GM18498 (cell line): Measurements from ENCODE around the gene TMEM97.
A peak's percentile ranks its signal among the peaks of the same experiment; 100 is the strongest.
"Not testable (repeated sequence)": the region's sequence is repeated elsewhere in the genome, so short reads cannot be mapped to it uniquely, and the experiment has no call there.

ENCODE experiments used
- ATAC-seq: cut with Tn5 transposase; IDR thresholded peaks from one replicate; pipeline ENCODE4 v1.9.1; 2021; ENCODE audit warnings: mild to moderate bottlenecking, moderate library complexity; ENCODE audit not compliant: unreplicated experiment

TMEM97 gene

DNA sequence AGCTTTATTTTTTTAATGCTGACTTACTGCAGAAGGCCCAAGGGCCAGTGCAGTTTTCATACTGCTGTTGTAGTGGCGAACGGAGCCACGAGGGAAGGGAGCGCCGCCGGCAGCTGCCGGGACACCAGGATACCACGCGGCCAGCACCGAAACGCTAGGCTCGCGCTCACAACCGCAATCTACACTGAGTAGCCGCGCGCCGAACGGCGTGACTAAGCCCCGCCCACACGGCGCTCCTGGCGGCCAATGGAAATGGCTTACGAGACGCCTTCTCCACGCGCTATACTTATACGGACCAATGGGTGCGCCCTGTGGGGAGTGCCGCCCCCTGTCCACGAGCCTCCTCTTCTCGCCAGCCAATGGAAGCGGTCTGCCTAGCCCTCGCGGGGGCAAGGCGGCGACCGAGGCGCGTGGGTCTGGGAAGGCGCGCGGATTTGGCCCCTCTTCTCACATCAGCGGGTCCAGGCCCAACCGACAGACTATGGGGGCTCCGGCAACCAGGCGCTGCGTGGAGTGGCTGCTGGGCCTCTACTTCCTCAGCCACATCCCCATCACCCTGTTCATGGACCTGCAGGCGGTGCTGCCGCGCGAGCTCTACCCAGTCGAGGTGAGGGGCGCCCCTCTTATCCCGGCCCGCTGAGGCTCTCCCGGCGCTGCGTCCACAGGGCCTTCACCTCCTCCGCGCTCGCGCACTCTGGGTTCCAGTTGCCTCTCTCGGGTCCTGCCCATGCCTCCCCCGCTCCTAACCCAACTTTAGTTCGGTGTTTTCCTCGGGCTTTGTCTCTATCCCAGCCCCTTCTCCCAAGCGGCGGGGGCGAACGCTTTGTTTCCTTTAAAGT, at the start of gene TMEM97:
Gene TMEM97 (plus strand): TSS at position 442 of the 839 bp plus-strand sequence. CDS start 40 bp downstream, at position 482.
- ATAC-seq, result peak; percentile 96

DNA sequence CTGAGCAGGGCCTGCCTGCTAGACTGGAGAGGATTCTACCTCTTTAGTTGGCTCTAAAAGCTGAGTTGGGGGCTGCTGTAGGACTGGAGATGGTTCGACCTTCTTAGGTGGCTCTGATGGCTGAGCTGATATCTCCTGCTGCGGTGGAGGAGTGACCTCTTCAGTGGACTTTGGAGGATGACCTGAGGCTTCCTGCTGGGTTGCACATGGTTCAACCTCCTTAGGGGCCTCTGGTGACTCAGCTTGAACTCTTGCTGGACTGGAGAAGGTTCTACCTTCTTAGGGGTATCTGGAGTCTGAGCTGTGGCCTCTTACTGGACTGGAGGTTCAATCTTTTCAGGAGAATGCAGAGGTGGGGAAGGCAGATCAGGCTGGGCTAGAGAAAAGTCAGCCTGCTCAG, 48.9 kb upstream of the TMEM97 start:
- ATAC-seq, result no peak

DNA sequence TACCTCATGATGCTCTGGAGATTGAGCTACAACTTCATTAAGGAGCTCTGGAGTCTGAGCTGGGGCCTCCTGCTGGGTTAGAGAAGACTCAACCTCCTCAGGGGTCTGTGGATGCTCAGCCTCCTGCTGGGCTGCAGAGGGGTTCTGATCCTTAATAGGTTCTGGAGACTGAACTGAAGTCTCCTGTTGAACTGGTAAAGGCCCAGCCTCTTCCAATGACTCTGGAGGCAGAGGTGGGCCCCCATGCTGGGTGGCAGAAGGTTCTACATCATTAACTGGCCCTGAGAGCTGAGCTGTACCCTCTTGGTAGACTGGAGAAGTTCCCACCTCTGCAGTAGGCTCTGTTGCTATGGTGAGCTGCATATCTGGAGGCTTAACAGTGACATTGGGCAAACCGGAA, 48.1 kb upstream of the TMEM97 start:
- no peak for ATAC-seq

DNA sequence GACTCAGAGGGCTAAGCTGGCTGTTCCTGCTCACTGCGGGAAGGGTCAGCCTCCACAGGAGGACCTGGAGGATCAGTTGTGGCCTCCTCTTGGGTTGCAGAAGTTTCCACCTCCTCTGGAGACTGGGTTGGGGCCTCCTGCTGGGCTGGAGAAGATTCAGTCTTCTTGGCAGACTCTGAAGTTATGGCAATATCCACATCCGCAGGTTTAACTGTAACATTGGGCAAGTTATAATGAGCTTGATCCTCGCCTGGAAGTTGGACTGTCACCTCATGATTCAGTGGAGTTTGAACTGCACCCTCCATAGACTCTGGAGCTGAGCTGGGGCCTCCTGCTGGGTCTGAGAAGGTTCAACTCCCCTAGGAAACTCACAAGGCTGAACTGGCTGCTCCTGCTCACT, 47.6 kb upstream of the TMEM97 start:
- no peak for ATAC-seq

GRCh38 chr17:28272166-28272565, 46.8 kb upstream of the TMEM97 start:
- no peak for ATAC-seq

- ATAC-seq, result not testable (repeated sequence)
Measured at GRCh38 chr17:28273341-28273740, 45.7 kb upstream of the TMEM97 start.

- no peak for ATAC-seq
Measured at GRCh38 chr17:28274591-28275265, 44.3 kb upstream of the TMEM97 start.

GRCh38 chr17:28276011-28276410, 43.0 kb upstream of the TMEM97 start:
- ATAC-seq, result no peak

- no peak for ATAC-seq
Measured at GRCh38 chr17:28279411-28279810, 39.6 kb upstream of the TMEM97 start.

GRCh38 chr17:28280826-28281225, 38.2 kb upstream of the TMEM97 start:
- ATAC-seq, result no peak

GRCh38 chr17:28282596-28282995, 36.4 kb upstream of the TMEM97 start:
- ATAC-seq, result no peak

- ATAC-seq, result no peak
Measured at GRCh38 chr17:28285965-28286364, 33.0 kb upstream of the TMEM97 start.

GRCh38 chr17:28290703-28291102, 28.3 kb upstream of the TMEM97 start:
- no peak for ATAC-seq

GRCh38 chr17:28291780-28292330, 27.1 kb upstream of the TMEM97 start:
- no peak for ATAC-seq

DNA sequence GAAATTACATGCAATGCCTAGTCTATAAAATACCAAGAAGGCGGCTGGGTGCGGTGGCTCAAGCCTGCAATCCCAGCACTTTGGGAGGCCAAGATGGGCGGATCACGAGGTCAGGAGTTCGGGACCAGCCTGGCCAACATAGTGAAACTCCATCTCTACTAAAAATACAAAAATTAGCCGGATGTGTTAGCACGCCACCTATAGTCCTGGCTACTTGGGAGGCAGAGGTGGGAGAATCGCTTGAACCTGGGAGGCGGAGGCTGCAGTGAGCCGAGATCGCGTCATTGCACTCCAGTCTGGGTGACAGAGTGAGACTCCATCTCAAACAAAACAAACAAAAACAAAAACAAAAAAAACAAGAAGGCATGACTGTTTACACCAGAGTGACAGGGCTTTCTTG, 26.1 kb upstream of the TMEM97 start:
- not testable (repeated sequence) for ATAC-seq

GRCh38 chr17:28293994-28294393, 25.0 kb upstream of the TMEM97 start:
- ATAC-seq, result no peak

- ATAC-seq, result no peak
Measured at GRCh38 chr17:28295677-28296578, 23.1 kb upstream of the TMEM97 start.

DNA sequence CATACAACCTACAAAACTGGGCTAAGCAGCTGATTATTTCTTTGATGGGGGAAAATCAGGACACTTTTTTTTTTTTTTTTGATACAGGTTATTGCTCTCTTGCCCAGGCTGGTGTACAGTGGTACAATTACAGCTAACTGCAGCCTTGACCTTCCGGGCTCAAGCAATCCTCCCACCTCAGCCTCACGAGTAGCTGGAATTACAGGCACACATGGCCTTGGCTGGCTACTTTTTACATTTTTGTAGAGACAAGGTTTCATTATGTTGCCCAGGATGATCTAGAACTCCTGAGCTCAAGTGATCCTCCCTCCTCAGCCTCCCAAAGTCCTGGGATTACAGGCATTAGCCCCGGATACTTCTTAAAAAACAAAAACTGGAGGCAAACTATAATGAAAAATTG, 20.6 kb upstream of the TMEM97 start:
- no peak for ATAC-seq

- no peak for ATAC-seq
Measured at GRCh38 chr17:28306954-28307401, 12.0 kb upstream of the TMEM97 start.

- no peak for ATAC-seq
Measured at GRCh38 chr17:28313841-28314240, 5.2 kb upstream of the TMEM97 start.
